GM23338 (cell line): ENCODE measurements around the gene ZNF536. TPM values are rescaled to one million over a fixed set of nuclear protein-coding genes. Genes with fewer than 3 reads are reported as not detected.

Source experiments
- ATAC-seq: fragments of 200-7000 bp; cut with Tn5 transposase; 3 replicates; pipeline ENCODE4 v1.9.1; 2020
- DNase-seq: peaks from one replicate; pipeline ENCODE4 v3.0.0-alpha.2; 2015; ENCODE audit warnings: low spot score
- H2AFZ ChIP-seq: fragments of 200-600 bp; sonication (generic); 2 replicates; pipeline ENCODE4 v1.8.0; 2016; ENCODE audit warnings: antibody characterized with exemption, mild to moderate bottlenecking, moderate library complexity
- H3F3A ChIP-seq: fragments of 200-600 bp; sonication (generic); replicated peaks from 2 replicates; pipeline ENCODE4 v1.8.0; 2017; ENCODE audit warnings: antibody characterized with exemption, mixed run types, low read depth
- H3K27ac ChIP-seq: fragments of 200-600 bp; sonication (generic); 2 replicates; pipeline ENCODE4 v1.6.1; 2016; ENCODE audit warnings: low read depth
- H3K27me3 ChIP-seq: fragments of 200-600 bp; sonication (generic); 2 replicates; pipeline ENCODE4 v1.8.0; 2016; ENCODE audit warnings: mild to moderate bottlenecking, mixed run types, moderate library complexity; ENCODE audit not compliant: insufficient read depth
- H3K36me3 ChIP-seq: fragments of 200-600 bp; sonication (generic); 2 replicates; pipeline ENCODE4 v1.8.0; 2016; ENCODE audit warnings: mild to moderate bottlenecking; ENCODE audit not compliant: insufficient read depth
- H3K4me1 ChIP-seq: fragments of 200-600 bp; sonication (generic); 2 replicates; pipeline ENCODE4 v1.8.0; 2016; ENCODE audit warnings: mild to moderate bottlenecking, moderate library complexity; ENCODE audit not compliant: insufficient read depth
- H3K4me2 ChIP-seq: fragments of 200-600 bp; sonication (generic); 2 replicates; pipeline ENCODE4 v1.7.1; 2017; ENCODE audit warnings: mixed run types
- H3K4me3 ChIP-seq: fragments of 200-600 bp; sonication (generic); 2 replicates; pipeline ENCODE4 v1.6.1; 2016; ENCODE audit warnings: mixed run types
- H3K79me2 ChIP-seq: fragments of 200-600 bp; sonication (generic); replicated peaks from 2 replicates; pipeline ENCODE4 v1.8.0; 2017; ENCODE audit warnings: mild to moderate bottlenecking; ENCODE audit not compliant: insufficient read depth
- H3K9me2 ChIP-seq: fragments of 200-600 bp; sonication (generic); 2 replicates; pipeline ENCODE4 v1.8.0; 2017; ENCODE audit not compliant: insufficient read depth
- H4K20me1 ChIP-seq: fragments of 200-600 bp; sonication (generic); replicated peaks from 2 replicates; pipeline ENCODE4 v1.8.0; 2017; ENCODE audit warnings: mild to moderate bottlenecking; ENCODE audit not compliant: insufficient read depth
- H3K27ac Mint-ChIP-seq: 2 replicates; pipeline ENCODE4 v1.8.0; 2020; ENCODE audit warnings: inconsistent platforms, mild to moderate bottlenecking, moderate library complexity, mixed read lengths
- H3K27me3 Mint-ChIP-seq: 3 replicates; pipeline ENCODE4 v1.8.0; 2022; ENCODE audit warnings: low read depth, mild to moderate bottlenecking, moderate library complexity, mixed read lengths, inconsistent platforms; ENCODE audit not compliant: insufficient read depth, poor library complexity
- H3K36me3 Mint-ChIP-seq: 3 replicates; pipeline ENCODE4 v1.8.0; 2021; ENCODE audit warnings: low read depth, mild to moderate bottlenecking, inconsistent platforms, moderate library complexity, mixed read lengths
- H3K4me1 Mint-ChIP-seq: 3 replicates; pipeline ENCODE4 v1.8.0; 2020; ENCODE audit warnings: mild to moderate bottlenecking, inconsistent platforms, mixed read lengths
- H3K4me3 Mint-ChIP-seq: 3 replicates; pipeline ENCODE4 v1.8.0; 2021; ENCODE audit warnings: moderate library complexity, mild to moderate bottlenecking, inconsistent platforms, mixed read lengths
- H3K9me3 Mint-ChIP-seq: 3 replicates; pipeline ENCODE4 v1.8.0; 2020; ENCODE audit warnings: moderate library complexity, mild to moderate bottlenecking, inconsistent platforms, mixed read lengths
- CREB1 ChIP-seq: fragments of 250-450 bp; sonication (Bioruptor Pico); IDR thresholded peaks from 2 replicates; pipeline ENCODE4 v1.5.0; 2020; ENCODE audit warnings: low read depth, mild to moderate bottlenecking, moderate library complexity
- EZH2phosphoT487 ChIP-seq: fragments of 200-600 bp; sonication (generic); IDR thresholded peaks from one replicate; pipeline ENCODE4 v1.8.1; 2018; ENCODE audit warnings: antibody characterized with exemption; ENCODE audit not compliant: unreplicated experiment
- JUNB ChIP-seq: IDR thresholded peaks from one replicate; pipeline ENCODE4 v1.6.1; 2016; ENCODE audit warnings: antibody characterized with exemption; ENCODE audit not compliant: unreplicated experiment
- STAT1 ChIP-seq: IDR thresholded peaks from one replicate; pipeline ENCODE4 v1.6.1; 2016; ENCODE audit warnings: antibody characterized with exemption; ENCODE audit not compliant: unreplicated experiment
- ZNF114 ChIP-seq: fragments of 250-450 bp; sonication (Bioruptor Pico); IDR thresholded peaks from 2 replicates; pipeline ENCODE4 v1.5.0; 2020; ENCODE audit warnings: mild to moderate bottlenecking, moderate library complexity
- ZNF331 ChIP-seq: fragments of 250-450 bp; sonication (Bioruptor Pico); IDR thresholded peaks from 2 replicates; pipeline ENCODE4 v1.5.0; 2020; ENCODE audit warnings: low read depth, mild to moderate bottlenecking, moderate library complexity
- polyA plus RNA-seq: library from polyadenylated mRNA; unstranded; fragments of >200 nt; fragmentation: Nextera tagmentation; extraction: Ambion mirVana; gene quantifications from 2 replicates; pipeline ENCODE4 v1.2.1, GENCODE V29; 2016
- total RNA-seq: library from RNA; depleted of rRNA; stranded (reverse); fragments of >200 nt; shearing (Covaris generic); gene quantifications from 2 replicates; pipeline ENCODE4 v1.2.3, GENCODE V29; 2014
- TF ChIP-seq, protein P1 (sequence below): IDR thresholded peaks from one replicate; pipeline ENCODE4 v1.6.1; 2018; ENCODE audit warnings: antibody characterized with exemption; ENCODE audit not compliant: unreplicated experiment
- TF ChIP-seq, protein P2 (sequence below): fragments of 250-450 bp; sonication (Bioruptor Pico); IDR thresholded peaks from 2 replicates; pipeline ENCODE4 v1.5.0; 2020; ENCODE audit warnings: mild to moderate bottlenecking, moderate library complexity

The ZNF536 gene
- total and polyA plus RNA-seq, 2 experiments from 2014 or later: 0.07 TPM; not detected in 1

DNA sequence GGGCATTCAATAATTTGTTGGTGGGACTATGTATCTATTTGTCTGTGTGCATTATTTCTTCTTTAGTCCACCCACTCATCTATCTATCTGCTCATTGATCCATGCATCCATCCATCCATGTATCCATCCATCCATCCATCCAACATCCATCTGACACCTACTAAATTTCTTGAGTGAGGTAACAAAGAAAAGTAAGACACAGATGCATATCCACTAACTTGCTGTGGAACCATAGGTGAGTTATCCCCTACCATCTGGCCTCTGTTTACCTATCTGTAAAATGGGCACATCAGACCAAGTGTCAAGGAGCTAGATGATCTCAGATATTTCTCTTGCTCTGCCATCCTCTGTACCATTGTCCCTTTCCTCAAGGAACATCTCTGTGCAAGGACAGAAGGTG, 54.7 kb downstream of the ZNF536 start:
- Histone ChIP-seq H3K36me3 (no peaks in the 10 kb centered on the region), H3K79me2 (no peaks in the 10 kb centered on the region), H3K4me1 (no peaks in the 10 kb centered on the region), H3F3A (no peaks in the 10 kb centered on the region), H4K20me1 (no peaks in the 10 kb centered on the region), H3K27ac (no peak overlapping the region), H3K4me3 (no peak overlapping the region), H2AFZ (no peak overlapping the region), H3K27me3 (no peaks in the 10 kb centered on the region), H3K9me2 (no peaks in the 10 kb centered on the region), H3K4me2 (no peak overlapping the region)
- Mint-ChIP-seq H3K27me3 (peaks cover 5% of the 10 kb centered on the region), H3K9me3 (no peaks in the 10 kb centered on the region; the same call in 2 of the 3 replicates), H3K4me3 (no peak overlapping the region), H3K36me3 (no peaks in the 10 kb centered on the region), H3K27ac (no peak overlapping the region), H3K4me1 (no peaks in the 10 kb centered on the region)
- ATAC-seq (no peak), DNase-seq (no peak)
- TF ChIP-seq, protein P1, sequence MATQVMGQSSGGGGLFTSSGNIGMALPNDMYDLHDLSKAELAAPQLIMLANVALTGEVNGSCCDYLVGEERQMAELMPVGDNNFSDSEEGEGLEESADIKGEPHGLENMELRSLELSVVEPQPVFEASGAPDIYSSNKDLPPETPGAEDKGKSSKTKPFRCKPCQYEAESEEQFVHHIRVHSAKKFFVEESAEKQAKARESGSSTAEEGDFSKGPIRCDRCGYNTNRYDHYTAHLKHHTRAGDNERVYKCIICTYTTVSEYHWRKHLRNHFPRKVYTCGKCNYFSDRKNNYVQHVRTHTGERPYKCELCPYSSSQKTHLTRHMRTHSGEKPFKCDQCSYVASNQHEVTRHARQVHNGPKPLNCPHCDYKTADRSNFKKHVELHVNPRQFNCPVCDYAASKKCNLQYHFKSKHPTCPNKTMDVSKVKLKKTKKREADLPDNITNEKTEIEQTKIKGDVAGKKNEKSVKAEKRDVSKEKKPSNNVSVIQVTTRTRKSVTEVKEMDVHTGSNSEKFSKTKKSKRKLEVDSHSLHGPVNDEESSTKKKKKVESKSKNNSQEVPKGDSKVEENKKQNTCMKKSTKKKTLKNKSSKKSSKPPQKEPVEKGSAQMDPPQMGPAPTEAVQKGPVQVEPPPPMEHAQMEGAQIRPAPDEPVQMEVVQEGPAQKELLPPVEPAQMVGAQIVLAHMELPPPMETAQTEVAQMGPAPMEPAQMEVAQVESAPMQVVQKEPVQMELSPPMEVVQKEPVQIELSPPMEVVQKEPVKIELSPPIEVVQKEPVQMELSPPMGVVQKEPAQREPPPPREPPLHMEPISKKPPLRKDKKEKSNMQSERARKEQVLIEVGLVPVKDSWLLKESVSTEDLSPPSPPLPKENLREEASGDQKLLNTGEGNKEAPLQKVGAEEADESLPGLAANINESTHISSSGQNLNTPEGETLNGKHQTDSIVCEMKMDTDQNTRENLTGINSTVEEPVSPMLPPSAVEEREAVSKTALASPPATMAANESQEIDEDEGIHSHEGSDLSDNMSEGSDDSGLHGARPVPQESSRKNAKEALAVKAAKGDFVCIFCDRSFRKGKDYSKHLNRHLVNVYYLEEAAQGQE: no peak
- TF ChIP-seq EZH2phosphoT487: no peak
- TF ChIP-seq CREB1 (CRISPR knock-in tag): no peak
- no peak for TF ChIP-seq ZNF331
- TF ChIP-seq JUNB: no peak
- TF ChIP-seq ZNF114 (CRISPR knock-in tag): no peak
- no peak for TF ChIP-seq STAT1
- TF ChIP-seq, protein P2, sequence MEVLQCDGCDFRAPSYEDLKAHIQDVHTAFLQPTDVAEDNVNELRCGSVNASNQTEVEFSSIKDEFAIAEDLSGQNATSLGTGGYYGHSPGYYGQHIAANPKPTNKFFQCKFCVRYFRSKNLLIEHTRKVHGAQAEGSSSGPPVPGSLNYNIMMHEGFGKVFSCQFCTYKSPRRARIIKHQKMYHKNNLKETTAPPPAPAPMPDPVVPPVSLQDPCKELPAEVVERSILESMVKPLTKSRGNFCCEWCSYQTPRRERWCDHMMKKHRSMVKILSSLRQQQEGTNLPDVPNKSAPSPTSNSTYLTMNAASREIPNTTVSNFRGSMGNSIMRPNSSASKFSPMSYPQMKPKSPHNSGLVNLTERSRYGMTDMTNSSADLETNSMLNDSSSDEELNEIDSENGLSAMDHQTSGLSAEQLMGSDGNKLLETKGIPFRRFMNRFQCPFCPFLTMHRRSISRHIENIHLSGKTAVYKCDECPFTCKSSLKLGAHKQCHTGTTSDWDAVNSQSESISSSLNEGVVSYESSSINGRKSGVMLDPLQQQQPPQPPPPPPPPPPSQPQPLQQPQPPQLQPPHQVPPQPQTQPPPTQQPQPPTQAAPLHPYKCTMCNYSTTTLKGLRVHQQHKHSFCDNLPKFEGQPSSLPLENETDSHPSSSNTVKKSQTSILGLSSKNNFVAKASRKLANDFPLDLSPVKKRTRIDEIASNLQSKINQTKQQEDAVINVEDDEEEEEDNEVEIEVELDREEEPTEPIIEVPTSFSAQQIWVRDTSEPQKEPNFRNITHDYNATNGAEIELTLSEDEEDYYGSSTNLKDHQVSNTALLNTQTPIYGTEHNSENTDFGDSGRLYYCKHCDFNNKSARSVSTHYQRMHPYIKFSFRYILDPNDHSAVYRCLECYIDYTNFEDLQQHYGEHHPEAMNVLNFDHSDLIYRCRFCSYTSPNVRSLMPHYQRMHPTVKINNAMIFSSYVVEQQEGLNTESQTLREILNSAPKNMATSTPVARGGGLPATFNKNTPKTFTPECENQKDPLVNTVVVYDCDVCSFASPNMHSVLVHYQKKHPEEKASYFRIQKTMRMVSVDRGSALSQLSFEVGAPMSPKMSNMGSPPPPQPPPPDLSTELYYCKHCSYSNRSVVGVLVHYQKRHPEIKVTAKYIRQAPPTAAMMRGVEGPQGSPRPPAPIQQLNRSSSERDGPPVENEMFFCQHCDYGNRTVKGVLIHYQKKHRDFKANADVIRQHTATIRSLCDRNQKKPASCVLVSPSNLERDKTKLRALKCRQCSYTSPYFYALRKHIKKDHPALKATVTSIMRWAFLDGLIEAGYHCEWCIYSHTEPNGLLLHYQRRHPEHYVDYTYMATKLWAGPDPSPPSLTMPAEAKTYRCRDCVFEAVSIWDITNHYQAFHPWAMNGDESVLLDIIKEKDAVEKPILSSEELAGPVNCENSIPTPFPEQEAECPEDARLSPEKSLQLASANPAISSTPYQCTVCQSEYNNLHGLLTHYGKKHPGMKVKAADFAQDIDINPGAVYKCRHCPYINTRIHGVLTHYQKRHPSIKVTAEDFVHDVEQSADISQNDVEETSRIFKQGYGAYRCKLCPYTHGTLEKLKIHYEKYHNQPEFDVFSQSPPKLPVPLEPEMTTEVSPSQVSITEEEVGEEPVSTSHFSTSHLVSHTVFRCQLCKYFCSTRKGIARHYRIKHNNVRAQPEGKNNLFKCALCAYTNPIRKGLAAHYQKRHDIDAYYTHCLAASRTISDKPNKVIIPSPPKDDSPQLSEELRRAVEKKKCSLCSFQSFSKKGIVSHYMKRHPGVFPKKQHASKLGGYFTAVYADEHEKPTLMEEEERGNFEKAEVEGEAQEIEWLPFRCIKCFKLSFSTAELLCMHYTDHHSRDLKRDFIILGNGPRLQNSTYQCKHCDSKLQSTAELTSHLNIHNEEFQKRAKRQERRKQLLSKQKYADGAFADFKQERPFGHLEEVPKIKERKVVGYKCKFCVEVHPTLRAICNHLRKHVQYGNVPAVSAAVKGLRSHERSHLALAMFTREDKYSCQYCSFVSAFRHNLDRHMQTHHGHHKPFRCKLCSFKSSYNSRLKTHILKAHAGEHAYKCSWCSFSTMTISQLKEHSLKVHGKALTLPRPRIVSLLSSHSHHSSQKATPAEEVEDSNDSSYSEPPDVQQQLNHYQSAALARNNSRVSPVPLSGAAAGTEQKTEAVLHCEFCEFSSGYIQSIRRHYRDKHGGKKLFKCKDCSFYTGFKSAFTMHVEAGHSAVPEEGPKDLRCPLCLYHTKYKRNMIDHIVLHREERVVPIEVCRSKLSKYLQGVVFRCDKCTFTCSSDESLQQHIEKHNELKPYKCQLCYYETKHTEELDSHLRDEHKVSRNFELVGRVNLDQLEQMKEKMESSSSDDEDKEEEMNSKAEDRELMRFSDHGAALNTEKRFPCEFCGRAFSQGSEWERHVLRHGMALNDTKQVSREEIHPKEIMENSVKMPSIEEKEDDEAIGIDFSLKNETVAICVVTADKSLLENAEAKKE (CRISPR knock-in tag): no peak
